Activated T-helper 2 cell treated with anti-CD3 and anti-CD28 coated beads, Interferon-gamma antibody, Interleukin-2, Interleukin-4, amounts not matched to agents 10 μg/mL and 5 μg/mL and 100 μg/mL, durations not matched to agents 14 hours and 24 hours and 36 hours (primary cell): ENCODE results near the gene ADPRH. TPM values are rescaled to one million over a fixed set of nuclear protein-coding genes. Genes with fewer than 3 reads are reported as not detected.
A peak's percentile ranks its signal among the peaks of the same experiment; 100 is the strongest.
"Not testable (repeated sequence)": the region's sequence is repeated elsewhere in the genome, so short reads cannot be mapped to it uniquely, and the experiment has no call there.

Experiments
- DNase-seq: peaks from one replicate; pipeline ENCODE4 v3.0.0; 2021; ENCODE audit warnings: low spot score
- H3K27ac Mint-ChIP-seq: one replicate; pipeline ENCODE4 v1.8.0; 2021; ENCODE audit warnings: mixed read lengths
- H3K27me3 Mint-ChIP-seq: one replicate; pipeline ENCODE4 v1.8.0; 2021; ENCODE audit warnings: low read depth, mixed read lengths
- H3K36me3 Mint-ChIP-seq: one replicate; pipeline ENCODE4 v1.8.0; 2021; ENCODE audit warnings: low read depth, mixed read lengths
- H3K4me1 Mint-ChIP-seq: one replicate; pipeline ENCODE4 v1.8.0; 2021; ENCODE audit warnings: low read depth, mixed read lengths
- H3K4me3 Mint-ChIP-seq: one replicate; pipeline ENCODE4 v1.8.0; 2021; ENCODE audit warnings: low read depth, mild to moderate bottlenecking, moderate library complexity, mixed read lengths
- H3K9me3 Mint-ChIP-seq: one replicate; pipeline ENCODE4 v1.8.0; 2021; ENCODE audit warnings: mixed read lengths
- intact Hi-C: fragments of 100-400 bp; cut with micrococcal nuclease; formaldehyde crosslinking; loops from one replicate; pipeline ENCODE4 v1.15.1; 2023
- total RNA-seq: library from RNA; stranded (reverse); gene quantifications from 2 replicates; pipeline ENCODE4 v1.2.3, GENCODE V29; 2022

Gene ADPRH
- total RNA-seq, 1 donor from 2014 or later: 5.5 TPM

GRCh38 chr3:119589102-119589773, 9.9 kb downstream of the ADPRH start:
- H3K4me3 Mint-ChIP-seq: no peak overlapping the region

GRCh38 chr3:119590706-119591105, 11.4 kb downstream of the ADPRH start:
- DNase-seq: no peak
- Mint-ChIP-seq H3K4me3 (no peak overlapping the region), H3K27ac (no peak overlapping the region), H3K36me3 (peaks cover 17% of the 10 kb centered on the region), H3K27me3 (peaks cover 13% of the 10 kb centered on the region), H3K4me1 (peaks cover 25% of the 10 kb centered on the region), H3K9me3 (peaks cover 3% of the 10 kb centered on the region)
- intact Hi-C loops: no loop called here

More at GRCh38 chr3:119589102-119589773, 9.9 kb downstream of the ADPRH start:
- peaks cover 25% of the 10 kb centered on the region for H3K4me1 Mint-ChIP-seq
- DNase-seq: no peak
- intact Hi-C loops: loop anchor here (10.0 kb wide), 1 partner anchor 46 kb away; no protein-coding TSS in a partner anchor
- H3K27ac Mint-ChIP-seq: no peak overlapping the region
- peaks cover 13% of the 10 kb centered on the region for H3K27me3 Mint-ChIP-seq
- H3K9me3 Mint-ChIP-seq: peaks cover 3% of the 10 kb centered on the region
- peaks cover 17% of the 10 kb centered on the region for H3K36me3 Mint-ChIP-seq

- peaks cover 13% of the 10 kb centered on the region for H3K27me3 Mint-ChIP-seq
- peaks cover 3% of the 10 kb centered on the region for H3K9me3 Mint-ChIP-seq
- peaks cover 22% of the 10 kb centered on the region for H3K4me1 Mint-ChIP-seq
- intact Hi-C loops: no loop called here
- peaks cover 14% of the 10 kb centered on the region for H3K36me3 Mint-ChIP-seq
- H3K27ac Mint-ChIP-seq: no peak overlapping the region
- DNase-seq: no peak
- no peak overlapping the region for H3K4me3 Mint-ChIP-seq
Measured at GRCh38 chr3:119592861-119593260, 13.6 kb downstream of the ADPRH start.

- Mint-ChIP-seq H3K4me1 (peaks cover 18% of the 10 kb centered on the region), H3K27me3 (peaks cover 13% of the 10 kb centered on the region), H3K36me3 (peaks cover 10% of the 10 kb centered on the region), H3K4me3 (no peak overlapping the region), H3K9me3 (peaks cover 3% of the 10 kb centered on the region), H3K27ac (no peak overlapping the region)
- intact Hi-C loops: no loop called here
- DNase-seq: no peak
Measured at GRCh38 chr3:119594066-119594465, 14.8 kb downstream of the ADPRH start.

GRCh38 chr3:119594929-119595328, 15.6 kb downstream of the ADPRH start:
- H3K9me3 Mint-ChIP-seq, intact Hi-C loops, H3K4me3 Mint-ChIP-seq, DNase-seq, H3K36me3 Mint-ChIP-seq, H3K27ac Mint-ChIP-seq: not testable (repeated sequence)
- Mint-ChIP-seq H3K4me1 (peaks cover 14% of the 10 kb centered on the region), H3K27me3 (peaks cover 12% of the 10 kb centered on the region)

GRCh38 chr3:119595639-119596334, 16.5 kb downstream of the ADPRH start:
- intact Hi-C loops: no loop called here
- DNase-seq: no peak
- no peak overlapping the region for H3K4me3 Mint-ChIP-seq
- H3K9me3 Mint-ChIP-seq: no peaks in the 10 kb centered on the region
- H3K27ac Mint-ChIP-seq: no peak overlapping the region
- H3K36me3 Mint-ChIP-seq: no peaks in the 10 kb centered on the region
- H3K4me1 Mint-ChIP-seq: peaks cover 14% of the 10 kb centered on the region
- H3K27me3 Mint-ChIP-seq: peaks cover 7% of the 10 kb centered on the region

- H3K27ac Mint-ChIP-seq: no peak overlapping the region
- H3K4me3 Mint-ChIP-seq: no peak overlapping the region
- no peaks in the 10 kb centered on the region for H3K9me3 Mint-ChIP-seq
- peaks cover 17% of the 10 kb centered on the region for H3K4me1 Mint-ChIP-seq
- no peaks in the 10 kb centered on the region for H3K36me3 Mint-ChIP-seq
- DNase-seq: no peak
- intact Hi-C loops: no loop called here
- peaks cover 7% of the 10 kb centered on the region for H3K27me3 Mint-ChIP-seq
Measured at GRCh38 chr3:119596398-119596797, 17.1 kb downstream of the ADPRH start.

GRCh38 chr3:119597548-119598288, 18.4 kb downstream of the ADPRH start, which contains the start of gene PLA1A:
PLA1A (plus strand) TSS chr3:119597885; CDS start chr3:119597914, 29 bp downstream.
- intact Hi-C loops: no loop called here
- no peaks in the 10 kb centered on the region for H3K36me3 Mint-ChIP-seq
- peaks cover 4% of the 10 kb centered on the region for H3K27me3 Mint-ChIP-seq
- no peak within 1 kb of the TSS for H3K27ac Mint-ChIP-seq
- H3K4me1 Mint-ChIP-seq: peaks cover 17% of the 10 kb centered on the region
- H3K4me3 Mint-ChIP-seq: no peak within 1 kb of the TSS
- no peaks in the 10 kb centered on the region for H3K9me3 Mint-ChIP-seq
- DNase-seq: no peak

- H3K27ac Mint-ChIP-seq: no peak overlapping the region
Measured at GRCh38 chr3:119598410-119599098, 19.3 kb downstream of the ADPRH start.

GRCh38 chr3:119599558-119600174, 20.4 kb downstream of the ADPRH start:
- intact Hi-C loops: no loop called here

More at GRCh38 chr3:119598410-119599098, 19.3 kb downstream of the ADPRH start:
- Mint-ChIP-seq H3K9me3 (no peaks in the 10 kb centered on the region), H3K4me3 (no peak overlapping the region), H3K27me3 (no peaks in the 10 kb centered on the region), H3K4me1 (peaks cover 17% of the 10 kb centered on the region), H3K36me3 (no peaks in the 10 kb centered on the region)
- intact Hi-C loops: no loop called here
- DNase-seq: no peak

GRCh38 chr3:119600732-119601131, 21.4 kb downstream of the ADPRH start:
- H3K4me3 Mint-ChIP-seq: no peak overlapping the region
- intact Hi-C loops: no loop called here
- no peak overlapping the region for H3K27ac Mint-ChIP-seq
- H3K27me3 Mint-ChIP-seq: no peaks in the 10 kb centered on the region
- no peaks in the 10 kb centered on the region for H3K36me3 Mint-ChIP-seq
- peak; percentile 14 for DNase-seq
- H3K4me1 Mint-ChIP-seq: peaks cover 25% of the 10 kb centered on the region
- H3K9me3 Mint-ChIP-seq: no peaks in the 10 kb centered on the region

More at GRCh38 chr3:119599558-119600174, 20.4 kb downstream of the ADPRH start:
- Mint-ChIP-seq H3K36me3 (no peaks in the 10 kb centered on the region), H3K4me3 (no peak overlapping the region), H3K4me1 (peaks cover 20% of the 10 kb centered on the region), H3K9me3 (no peaks in the 10 kb centered on the region), H3K27ac (no peak overlapping the region), H3K27me3 (no peaks in the 10 kb centered on the region)
- no peak for DNase-seq

- Mint-ChIP-seq H3K9me3 (no peaks in the 10 kb centered on the region), H3K4me1 (peaks cover 21% of the 10 kb centered on the region), H3K4me3 (no peak overlapping the region), H3K27ac (no peak overlapping the region), H3K36me3 (no peaks in the 10 kb centered on the region), H3K27me3 (no peaks in the 10 kb centered on the region)
- no peak for DNase-seq
- intact Hi-C loops: no loop called here
Measured at GRCh38 chr3:119601154-119601553, 21.9 kb downstream of the ADPRH start.
